GM18505 (cell line): ENCODE data around the gene DNAJB8.

Source experiments
- ATAC-seq: cut with Tn5 transposase; IDR thresholded peaks from one replicate; pipeline ENCODE4 v1.9.1; 2021; ENCODE audit not compliant: unreplicated experiment
- POLR2A ChIP-seq: IDR thresholded peaks from 4 replicates; pipeline ENCODE4 v1.6.1; 2011; ENCODE audit warnings: borderline replicate concordance; ENCODE audit not compliant: insufficient read depth, insufficient read length; ENCODE audit errors: extremely low read depth

DNAJB8 gene

DNA sequence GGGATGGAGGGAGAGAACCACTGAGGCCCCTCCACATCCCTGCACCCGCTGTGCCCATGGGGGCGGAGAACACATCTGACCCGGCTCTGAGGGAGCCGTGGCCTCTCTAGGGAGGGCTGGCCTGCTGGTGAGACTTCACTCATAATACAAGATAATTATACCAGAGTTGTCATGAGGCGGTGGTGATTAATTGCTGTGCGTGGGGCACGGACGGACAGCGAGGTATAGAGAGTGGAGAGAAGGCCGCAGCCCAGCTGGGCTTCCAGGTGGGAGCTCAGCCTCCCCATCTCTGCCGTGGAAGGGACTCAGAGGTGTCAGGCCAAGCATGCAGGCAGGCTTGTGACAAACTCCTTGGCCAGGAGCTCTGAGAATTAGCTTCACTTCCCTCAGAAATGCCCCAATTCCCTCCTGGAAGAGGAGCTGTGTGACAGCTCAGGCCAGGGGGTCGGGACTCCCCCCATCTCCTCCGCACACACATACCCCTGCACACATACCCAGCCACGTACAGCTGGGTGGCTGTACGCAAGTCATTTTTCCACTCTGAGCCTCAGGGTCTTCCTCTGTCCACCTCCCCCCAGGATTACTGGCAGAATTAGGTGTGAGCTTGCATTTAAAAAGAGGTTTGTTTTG is 32.3 kb upstream of the DNAJB8 start:
- ATAC-seq: no peak
- no peak for TF ChIP-seq POLR2A

DNA sequence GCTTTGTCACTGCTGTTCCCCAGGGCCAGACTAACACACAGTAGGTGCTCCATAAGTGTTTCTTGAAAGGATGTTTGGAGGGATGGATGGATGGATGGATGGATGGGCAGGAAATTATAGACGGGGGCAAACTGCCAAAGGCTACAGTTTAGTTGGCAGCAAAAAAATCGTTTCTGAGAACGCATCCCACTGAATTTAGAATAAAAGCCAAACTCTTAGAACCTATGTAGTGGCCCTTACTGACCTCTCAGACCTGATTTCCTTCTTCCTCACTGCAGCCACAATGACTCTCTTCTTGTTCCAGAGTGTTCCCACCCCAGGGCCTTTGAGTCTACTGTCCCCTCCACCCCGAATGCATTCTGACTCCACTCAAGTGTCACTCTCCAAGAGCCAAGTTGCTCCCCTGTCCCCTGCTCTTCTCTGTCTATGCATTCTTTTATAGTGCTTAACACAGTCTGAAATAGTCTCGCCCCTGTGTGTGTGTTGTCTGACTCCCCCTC is 31.5 kb upstream of the DNAJB8 start:
- ATAC-seq: no peak
- TF ChIP-seq POLR2A: no peak

DNA sequence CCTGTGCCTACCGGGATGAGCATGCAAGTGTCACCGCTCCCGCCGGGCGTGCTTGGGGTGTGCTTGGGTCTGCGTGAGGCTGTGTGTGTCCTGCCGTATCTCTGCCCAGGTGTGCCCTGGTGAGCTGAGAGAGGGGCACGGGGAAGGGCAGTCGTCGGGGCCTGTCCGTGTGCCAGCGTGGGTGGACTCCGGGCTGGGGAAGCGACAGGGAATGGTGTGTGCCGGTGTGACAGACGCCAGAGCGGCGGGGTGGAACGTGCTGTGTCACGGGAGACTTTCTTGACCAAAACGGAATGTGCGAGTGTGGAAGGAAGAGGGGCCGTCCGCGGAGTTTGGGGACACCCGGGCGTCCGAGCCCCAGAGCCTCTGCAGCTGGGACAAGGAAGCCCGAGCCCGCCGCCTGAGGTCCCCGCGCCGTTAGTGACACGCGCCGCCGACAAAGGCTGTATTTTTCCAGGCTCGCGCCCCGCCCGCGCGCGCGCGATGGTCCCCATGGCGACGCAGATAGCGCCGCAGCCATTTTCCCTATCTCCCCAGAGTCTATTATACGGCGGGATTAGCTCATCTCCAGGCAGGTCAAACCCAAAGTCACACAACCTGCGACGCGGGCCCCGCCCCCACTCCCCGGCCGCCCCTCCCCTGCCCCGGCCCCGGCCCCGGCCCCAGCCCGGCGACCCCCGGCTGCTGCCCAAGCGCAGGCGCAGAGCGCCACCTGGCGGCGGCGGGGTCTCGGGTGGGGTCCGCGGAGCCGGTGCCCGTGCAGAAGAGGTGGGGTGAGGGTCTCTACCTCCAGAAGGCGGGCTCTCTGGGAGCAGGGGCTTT is 30.8 kb upstream of the DNAJB8 start:
- TF ChIP-seq POLR2A: no peak
- ATAC-seq: no peak

DNA sequence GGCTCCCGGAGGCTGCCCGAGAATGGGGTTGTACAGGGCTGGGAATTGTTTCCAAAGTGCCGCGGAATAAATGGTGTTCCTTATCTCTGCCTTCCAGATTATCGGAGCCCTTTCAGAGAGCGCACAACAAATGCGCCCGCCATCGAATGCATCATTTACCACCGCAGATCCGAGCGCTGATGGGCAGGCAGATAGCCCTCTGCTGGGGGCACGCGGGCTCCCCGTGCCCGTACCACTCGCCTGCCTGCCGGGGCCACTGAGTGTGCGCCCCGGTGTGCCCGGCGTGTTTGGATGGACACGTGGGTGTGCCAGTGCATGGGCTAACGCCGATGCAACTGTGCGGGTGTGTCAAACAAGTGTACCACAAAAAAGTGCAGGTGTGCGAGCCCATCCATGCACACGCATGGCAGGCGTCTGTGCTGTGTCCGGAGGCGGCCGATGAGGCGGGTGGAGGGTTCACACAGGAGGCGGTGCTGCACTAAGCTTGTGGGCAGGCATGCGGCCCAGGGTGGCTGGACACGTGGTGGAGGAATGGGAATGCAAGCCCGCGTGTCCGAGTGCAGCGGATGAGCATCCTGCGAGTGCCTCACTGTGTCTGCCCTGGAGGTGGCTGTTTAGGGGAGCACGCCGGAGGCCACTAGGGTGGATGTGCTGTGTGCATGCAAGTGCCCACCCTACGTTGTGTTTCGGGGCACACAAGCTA is 30.1 kb upstream of the DNAJB8 start:
- ATAC-seq: no peak
- TF ChIP-seq POLR2A: no peak

DNA sequence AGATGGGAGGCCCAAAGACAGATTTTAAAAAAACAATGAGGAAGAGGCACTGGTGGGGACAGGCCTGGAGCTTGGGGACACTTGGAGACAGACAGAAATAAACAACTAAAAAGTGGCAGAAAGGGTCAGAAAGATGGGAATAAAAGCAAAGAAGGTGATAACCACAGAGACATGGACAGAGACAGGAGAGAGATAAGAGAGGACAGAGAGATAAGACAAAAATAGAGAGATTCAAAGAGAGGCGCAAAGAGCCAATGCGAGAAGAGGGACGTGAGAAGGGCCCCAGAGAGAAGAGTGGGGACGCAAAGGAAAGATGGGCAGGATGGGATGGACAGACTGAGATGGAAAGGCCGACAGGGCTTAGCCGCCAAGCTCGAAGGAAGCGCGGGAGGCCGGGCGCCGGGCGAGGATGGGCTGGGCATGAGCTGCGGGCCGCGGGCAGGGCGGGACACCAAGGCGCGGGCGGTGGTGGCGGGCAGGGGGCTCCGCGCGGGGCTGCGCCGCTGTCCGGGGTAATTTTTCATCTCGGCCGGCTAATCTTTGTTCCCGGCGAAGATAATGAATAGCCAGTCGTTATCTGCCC is 29.4 kb upstream of the DNAJB8 start:
- TF ChIP-seq POLR2A: no peak
- no peak for ATAC-seq

DNA sequence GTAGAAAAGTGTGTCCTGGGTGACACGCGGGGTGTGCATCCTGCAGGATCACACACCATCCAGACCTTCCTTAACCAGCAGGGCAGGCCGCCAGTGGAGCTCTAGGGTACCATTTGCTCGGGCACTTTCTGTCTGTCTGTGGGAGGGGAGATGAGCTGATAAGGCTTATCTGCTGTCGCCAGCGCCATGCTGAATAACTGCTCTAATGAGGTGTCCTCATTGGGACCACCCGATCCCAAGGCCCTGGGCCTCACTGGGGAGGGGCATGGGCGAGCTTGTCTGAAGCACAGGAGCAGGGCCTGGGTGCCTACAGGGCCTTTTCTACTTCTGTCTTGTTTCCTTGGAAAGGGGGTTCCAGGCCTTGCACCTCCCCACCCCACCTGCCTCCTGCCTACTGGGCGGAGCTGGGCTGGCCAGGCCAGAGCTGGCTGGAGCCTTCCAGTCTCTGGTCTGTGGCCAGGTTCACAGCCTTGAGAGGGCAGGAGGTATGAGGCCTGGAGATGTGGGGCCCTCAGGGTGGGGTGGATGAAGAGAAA is 28.8 kb upstream of the DNAJB8 start:
- ATAC-seq: no peak

DNA sequence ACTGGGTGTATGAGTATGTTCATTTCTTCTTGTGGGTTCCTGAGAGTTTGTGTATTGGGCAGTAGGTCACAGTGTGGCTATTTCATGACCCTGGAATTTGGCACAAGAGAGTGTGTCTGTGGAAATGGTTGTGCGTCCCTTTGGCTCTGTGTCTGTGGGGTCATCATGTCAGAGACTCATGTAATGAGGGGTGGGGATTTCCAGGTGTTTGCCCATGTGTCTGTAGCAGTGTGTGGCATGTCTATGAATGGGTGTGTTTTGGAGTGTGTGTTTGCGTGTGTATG is 27.6 kb upstream of the DNAJB8 start:
- ATAC-seq: no peak
- TF ChIP-seq POLR2A: no peak

More for the DNA sequence above, 28.8 kb upstream of the DNAJB8 start:
- no peak for TF ChIP-seq POLR2A

DNA sequence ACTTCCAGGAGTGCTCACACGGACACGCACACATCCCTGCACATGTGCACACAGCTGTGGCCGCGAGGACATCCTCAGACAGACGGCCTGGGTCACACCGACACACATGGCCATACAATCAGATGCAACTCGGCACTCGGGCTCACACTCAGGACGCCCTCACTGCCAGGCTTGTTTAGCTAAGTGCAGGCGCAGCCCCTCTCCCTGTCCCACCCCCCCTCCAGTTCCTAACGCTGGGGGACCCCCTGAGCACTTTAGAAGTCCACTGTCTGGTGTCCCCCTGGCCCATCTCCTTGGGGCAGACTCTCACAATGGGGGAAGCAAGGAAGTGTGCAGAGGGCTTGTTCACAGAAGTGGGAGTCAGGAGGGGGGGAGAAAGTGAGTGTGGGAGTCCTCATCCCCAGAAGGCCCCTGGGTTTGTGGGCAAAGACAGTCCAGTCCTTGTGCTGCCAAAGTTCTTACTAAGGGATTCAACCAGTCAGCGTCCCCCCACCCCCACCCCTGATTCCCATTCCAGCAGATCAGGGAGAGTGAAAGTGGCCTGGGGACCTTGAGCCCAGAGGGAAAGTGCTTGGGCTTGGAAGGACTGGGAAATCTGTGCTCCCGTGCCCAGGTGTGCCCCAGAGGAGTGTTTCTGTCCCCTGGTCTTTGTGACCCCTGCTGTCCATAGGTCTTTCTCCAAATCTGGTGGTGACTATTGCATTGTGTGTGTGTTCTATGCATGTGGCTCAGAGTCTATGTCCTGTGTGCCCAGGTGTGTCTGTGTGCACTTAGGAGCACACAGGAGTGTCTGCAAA is 27.1 kb upstream of the DNAJB8 start:
- no peak for ATAC-seq
- no peak for TF ChIP-seq POLR2A

DNA sequence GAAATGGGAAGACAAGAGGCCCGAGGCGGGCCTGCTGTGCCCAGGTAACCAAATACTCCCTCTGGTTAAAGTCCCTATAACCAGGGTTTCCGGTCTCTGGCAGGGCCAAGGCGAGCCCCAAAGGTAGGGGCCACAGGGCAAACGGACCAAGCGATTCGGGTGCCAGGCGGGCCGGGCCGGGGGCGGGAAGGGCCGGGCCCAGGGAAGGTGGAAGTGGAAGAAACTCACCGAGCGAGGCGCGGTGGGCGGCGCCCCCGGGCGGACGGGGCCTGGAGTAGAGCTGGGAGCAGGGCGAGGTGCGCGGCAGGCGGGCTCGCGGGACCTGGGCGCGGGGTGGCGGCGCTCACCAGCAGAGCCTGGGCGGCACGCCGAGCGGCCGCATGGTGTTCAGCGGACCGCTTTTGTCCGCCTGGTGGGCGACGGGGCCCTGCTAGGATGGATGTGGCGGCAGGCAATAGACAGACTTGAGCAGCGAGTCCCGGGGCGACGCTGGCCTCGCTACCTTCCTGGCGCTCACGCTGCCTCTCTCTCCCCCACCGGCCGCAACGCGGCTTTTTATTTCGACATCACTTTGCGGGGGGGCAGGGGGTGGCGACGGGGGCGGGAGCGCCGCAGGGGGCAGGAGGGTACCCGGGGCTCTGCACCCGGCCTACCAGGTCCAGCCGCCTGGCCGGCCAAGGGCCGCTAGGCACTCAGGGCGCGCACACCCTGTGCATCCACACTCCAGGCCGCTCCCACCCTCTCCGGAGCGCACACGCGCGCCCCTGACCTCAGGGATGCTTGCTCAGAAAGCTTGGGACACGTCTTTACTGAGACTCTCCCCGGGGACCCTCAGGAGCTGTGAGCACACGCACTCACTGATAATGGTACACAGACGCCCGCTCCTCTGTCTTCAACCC is 26.2 kb upstream of the DNAJB8 start, which contains the start of gene GATA2:
TSS of gene GATA2 (minus strand) at position 531 of the 899 bp plus-strand sequence. CDS start 6,170 bp downstream, outside the sequence.
- no peak for ATAC-seq
- TF ChIP-seq POLR2A: no peak

DNA sequence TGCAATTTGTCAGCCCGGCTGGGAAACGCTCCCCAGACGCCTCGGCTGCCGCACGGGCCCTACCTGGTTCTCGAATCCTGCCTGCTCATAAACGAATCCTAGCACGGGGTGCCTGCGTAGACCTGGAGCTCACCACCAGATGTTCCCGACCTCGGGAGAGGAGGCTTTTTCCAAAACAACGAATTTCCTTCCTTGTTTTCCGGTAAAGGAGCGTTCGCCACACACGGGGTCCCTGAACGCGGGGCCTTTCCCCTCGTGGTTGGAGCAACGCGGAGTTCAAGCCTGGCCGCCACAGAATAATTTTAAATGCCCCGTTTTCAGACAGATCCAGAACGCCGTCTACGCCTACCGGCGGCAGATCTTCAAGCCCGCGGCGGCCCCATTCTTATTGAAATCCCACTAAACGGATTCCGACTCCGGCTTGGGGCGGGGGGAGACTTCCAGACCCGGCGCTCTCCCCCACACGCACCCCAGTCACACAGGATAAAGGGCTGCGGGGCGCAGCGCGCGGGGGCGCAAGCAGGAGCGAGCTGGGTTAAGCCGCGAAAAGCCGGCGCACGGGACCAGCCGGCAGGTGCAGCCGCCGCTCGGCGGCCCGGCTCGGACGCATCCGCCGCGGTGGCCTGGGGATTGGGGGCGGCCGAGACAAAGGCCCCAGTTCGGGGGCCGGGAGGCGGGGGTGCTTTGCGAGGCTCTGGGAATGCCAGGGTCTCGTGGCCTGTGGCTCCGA is 25.4 kb upstream of the DNAJB8 start:
- no peak for TF ChIP-seq POLR2A

DNA sequence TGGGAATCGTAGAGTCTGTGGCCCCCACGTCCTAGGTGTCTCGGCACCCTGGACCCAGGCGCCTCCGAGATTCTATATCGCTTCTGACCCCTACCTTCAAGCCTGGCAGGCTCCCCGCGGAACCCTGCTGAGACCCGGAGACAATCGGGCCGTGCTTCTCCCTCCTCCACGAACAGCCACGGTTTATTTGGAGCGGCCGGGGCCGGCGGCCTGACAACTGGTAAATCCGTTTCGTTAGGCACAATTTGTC is 24.9 kb upstream of the DNAJB8 start:
- TF ChIP-seq POLR2A: no peak
- no peak for ATAC-seq

More for the DNA sequence above, 25.4 kb upstream of the DNAJB8 start:
- ATAC-seq: no peak
